ENCODE results near the gene SESN3. TPM values are rescaled to one million over a fixed set of nuclear protein-coding genes. Genes with fewer than 3 reads are reported as not detected.

SESN3 gene
- total RNA-seq, 1 experiment from 2014 or later: 1.4 TPM

- no TSS peak for BruUV-seq (replicated peaks)
- POLR2A ChIA-PET: interaction anchor here (0.7 kb wide), 1 partner anchor 175 kb away, joined by 3 read pairs; no protein-coding TSS in a partner anchor
Measured at GRCh38 chr11:95229993-95230809, 801 bp downstream of the SESN3 start.

GRCh38 chr11:95229199-95229992, 1.6 kb downstream of the SESN3 start:
- TF ChIP-seq POLR2AphosphoS5 (IDR thresholded peaks at IDR 0.05; ENCODE audit: low read depth, low read length) (no peak), SIN3A (IDR thresholded peaks at IDR 0.05; ENCODE audit: borderline replicate concordance, insufficient read depth, low read depth, low read length) (no peak), CTCF (IDR thresholded peaks at IDR 0.05) (no peak), REST (IDR thresholded peaks at IDR 0.05; ENCODE audit: insufficient read depth in 1 of 2, low read depth in 2 of 2, low read length in 1 of 2) (no peak), TCF7L2 (IDR thresholded peaks at IDR 0.05; ENCODE audit: low read depth, low read length) (no peak)

More at GRCh38 chr11:95229993-95230809, 801 bp downstream of the SESN3 start:
- intact Hi-C loops (cut with micrococcal nuclease; ENCODE audit: unreplicated experiment): loop anchor here (10.0 kb wide), 1 partner anchor 165 kb away; the partner anchor contains the start of gene SRSF8
- H3K4me3 ChIP-seq (ENCODE audit: low read depth in 2 of 2, low read length in 2 of 2): peak overlapping the region; percentile 63 to 66
- H3K36me3 ChIP-seq (ENCODE audit: control insufficient read depth, insufficient read depth, low read length): no peaks in the 10 kb centered on the region
- in situ Hi-C loops (cut with HindIII; ENCODE audit: low pct_unique_long_range_greater_than_20kb, low sequenced_read_pairs): no loop called here
- peak; percentile 44 for ATAC-seq
- H3K9me3 ChIP-seq (ENCODE audit: control insufficient read depth, insufficient read depth, low read depth, low read length): no peaks in the 10 kb centered on the region
- CTCF ChIA-PET: no interaction called here
- no peak overlapping the region for H3K27ac ChIP-seq (ENCODE audit: low read length)
- peaks cover 15% of the 10 kb centered on the region for H3K4me1 ChIP-seq (ENCODE audit: control insufficient read depth, insufficient read depth, low read length)
- no peak for DNase-seq (ENCODE audit: low read depth, low spot score)
- H3K27me3 ChIP-seq (ENCODE audit: control insufficient read depth, insufficient read depth, low read length): peaks cover 73% of the 10 kb centered on the region
- no peak for TF ChIP-seq SIN3A (IDR thresholded peaks at IDR 0.05; ENCODE audit: borderline replicate concordance, insufficient read depth, low read depth, low read length)
- TF ChIP-seq TCF7L2 (IDR thresholded peaks at IDR 0.05; ENCODE audit: low read depth, low read length): no peak
- TF ChIP-seq POLR2AphosphoS5 (IDR thresholded peaks at IDR 0.05; ENCODE audit: low read depth, low read length): no peak
- no peak for TF ChIP-seq CTCF (IDR thresholded peaks at IDR 0.05)

More at GRCh38 chr11:95229199-95229992, 1.6 kb downstream of the SESN3 start:
- Histone ChIP-seq H3K9me3 (ENCODE audit: control insufficient read depth, insufficient read depth, low read depth, low read length) (no peaks in the 10 kb centered on the region), H3K27ac (ENCODE audit: low read length) (no peak overlapping the region), H3K4me3 (ENCODE audit: low read depth in 2 of 2, low read length in 2 of 2) (peak overlapping the region; percentile 63 to 66), H3K4me1 (ENCODE audit: control insufficient read depth, insufficient read depth, low read length) (peaks cover 15% of the 10 kb centered on the region), H3K27me3 (ENCODE audit: control insufficient read depth, insufficient read depth, low read length) (peaks cover 68% of the 10 kb centered on the region), H3K36me3 (ENCODE audit: control insufficient read depth, insufficient read depth, low read length) (no peaks in the 10 kb centered on the region)
- CTCF ChIA-PET: no interaction called here
- intact Hi-C loops (cut with micrococcal nuclease; ENCODE audit: unreplicated experiment): no loop called here
- DNase-seq (ENCODE audit: low read depth, low spot score): no peak
- ATAC-seq: no peak
- BruUV-seq (replicated peaks): no TSS peak
- in situ Hi-C loops (cut with HindIII; ENCODE audit: low pct_unique_long_range_greater_than_20kb, low sequenced_read_pairs): no loop called here
- POLR2A ChIA-PET: interaction anchor here (0.7 kb wide), 1 partner anchor 174 kb away, joined by 3 read pairs; no protein-coding TSS in a partner anchor
